ENCODE results near the gene PTPN4. TPM values are rescaled to one million over a fixed set of nuclear protein-coding genes. Genes with fewer than 3 reads are reported as not detected.

PTPN4 gene
- total and polyA plus RNA-seq, 9 donors: 3.4 to 45.7 (median 35.2) TPM

- Histone ChIP-seq H3K27me3 (no peaks in the 10 kb centered on the region), H3K4me3 (no peak overlapping the region), H3K36me3 (no peaks in the 10 kb centered on the region), H3K27ac (no peak overlapping the region), H3K9me3 (no peaks in the 10 kb centered on the region), H3K4me1 (ENCODE audit: insufficient read depth) (peaks cover 3% of the 10 kb centered on the region)
- TF ChIP-seq, protein P1, sequence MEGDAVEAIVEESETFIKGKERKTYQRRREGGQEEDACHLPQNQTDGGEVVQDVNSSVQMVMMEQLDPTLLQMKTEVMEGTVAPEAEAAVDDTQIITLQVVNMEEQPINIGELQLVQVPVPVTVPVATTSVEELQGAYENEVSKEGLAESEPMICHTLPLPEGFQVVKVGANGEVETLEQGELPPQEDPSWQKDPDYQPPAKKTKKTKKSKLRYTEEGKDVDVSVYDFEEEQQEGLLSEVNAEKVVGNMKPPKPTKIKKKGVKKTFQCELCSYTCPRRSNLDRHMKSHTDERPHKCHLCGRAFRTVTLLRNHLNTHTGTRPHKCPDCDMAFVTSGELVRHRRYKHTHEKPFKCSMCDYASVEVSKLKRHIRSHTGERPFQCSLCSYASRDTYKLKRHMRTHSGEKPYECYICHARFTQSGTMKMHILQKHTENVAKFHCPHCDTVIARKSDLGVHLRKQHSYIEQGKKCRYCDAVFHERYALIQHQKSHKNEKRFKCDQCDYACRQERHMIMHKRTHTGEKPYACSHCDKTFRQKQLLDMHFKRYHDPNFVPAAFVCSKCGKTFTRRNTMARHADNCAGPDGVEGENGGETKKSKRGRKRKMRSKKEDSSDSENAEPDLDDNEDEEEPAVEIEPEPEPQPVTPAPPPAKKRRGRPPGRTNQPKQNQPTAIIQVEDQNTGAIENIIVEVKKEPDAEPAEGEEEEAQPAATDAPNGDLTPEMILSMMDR (IDR thresholded peaks at IDR 0.05): no peak
- TF ChIP-seq EP300 (IDR thresholded peaks at IDR 0.05): no peak
- TF ChIP-seq POLR2A (IDR thresholded peaks at IDR 0.05): no peak
- WGBS, 3 donors: 71 to 89% (median 84%) methylated on average over 4 of the region's 4 CpGs
- intact Hi-C loops (cut with DNase I): no loop called here
- no peak for DNase-seq
Measured at GRCh38 chr2:119859528-119859927, 99.8 kb downstream of the PTPN4 start.

GRCh38 chr2:119860924-119861323 lies 101.2 kb downstream of the PTPN4 start:
- WGBS, 3 donors: 61 to 82% (median 72%) methylated on average over 7 of the region's 7 CpGs
- intact Hi-C loops (cut with DNase I): no loop called here
- no peak overlapping the region for H3K4me3 ChIP-seq
- H3K27me3 ChIP-seq: no peaks in the 10 kb centered on the region
- H3K36me3 ChIP-seq: no peaks in the 10 kb centered on the region
- H3K27ac ChIP-seq: no peak overlapping the region
- DNase-seq: no peak
- no peaks in the 10 kb centered on the region for H3K9me3 ChIP-seq
- H3K4me1 ChIP-seq (ENCODE audit: insufficient read depth): peaks cover 3% of the 10 kb centered on the region
- TF ChIP-seq POLR2A (IDR thresholded peaks at IDR 0.05) (no peak), EP300 (IDR thresholded peaks at IDR 0.05) (no peak)
- TF ChIP-seq, protein P1 (IDR thresholded peaks at IDR 0.05): no peak

GRCh38 chr2:119862127-119862889 lies 102.6 kb downstream of the PTPN4 start:
- WGBS, 3 donors: 12 to 23% (median 17%) methylated on average over 3 of the region's 3 CpGs

DNA sequence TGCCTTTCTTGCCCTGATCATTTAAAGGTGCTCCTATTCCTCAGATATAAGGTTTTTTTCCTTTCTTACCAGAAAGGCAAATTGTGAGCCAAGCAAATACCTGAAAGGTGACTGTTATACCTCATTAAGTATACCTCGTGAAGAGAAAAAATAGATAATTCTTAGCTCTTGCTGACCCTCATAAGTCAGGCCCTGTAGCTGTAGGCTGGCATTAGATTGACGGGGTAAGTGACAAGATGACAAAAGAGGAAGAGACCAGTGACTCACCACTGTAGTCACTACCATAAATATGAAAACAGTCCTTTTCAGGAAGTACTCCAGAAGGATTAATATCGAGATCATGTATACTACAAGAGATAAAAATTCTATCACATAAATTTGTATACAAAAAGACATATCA lies 104.6 kb downstream of the PTPN4 start:
- intact Hi-C loops (cut with DNase I): no loop called here
- H3K4me1 ChIP-seq (ENCODE audit: insufficient read depth): no peaks in the 10 kb centered on the region
- H3K27ac ChIP-seq: no peak overlapping the region
- no peak for TF ChIP-seq EP300 (IDR thresholded peaks at IDR 0.05)
- TF ChIP-seq POLR2A (IDR thresholded peaks at IDR 0.05): no peak
- TF ChIP-seq, protein P1 (IDR thresholded peaks at IDR 0.05): no peak
- H3K4me3 ChIP-seq: no peak overlapping the region
- no peaks in the 10 kb centered on the region for H3K27me3 ChIP-seq
- no peaks in the 10 kb centered on the region for H3K36me3 ChIP-seq
- DNase-seq: no peak
- WGBS, 3 donors: 86 to 94% (median 86%) methylated on average over 3 of the region's 3 CpGs
- H3K9me3 ChIP-seq: no peaks in the 10 kb centered on the region

More at GRCh38 chr2:119862127-119862889, 102.6 kb downstream of the PTPN4 start:
- Histone ChIP-seq H3K4me3 (no peak overlapping the region), H3K36me3 (no peaks in the 10 kb centered on the region), H3K4me1 (ENCODE audit: insufficient read depth) (peaks cover 3% of the 10 kb centered on the region), H3K27me3 (no peaks in the 10 kb centered on the region), H3K9me3 (no peaks in the 10 kb centered on the region), H3K27ac (no peak overlapping the region)
- TF ChIP-seq EP300 (IDR thresholded peaks at IDR 0.05) (no peak), POLR2A (IDR thresholded peaks at IDR 0.05) (no peak)
- TF ChIP-seq, protein P1 (IDR thresholded peaks at IDR 0.05): no peak
- no peak for DNase-seq
- intact Hi-C loops (cut with DNase I): no loop called here

Measured in ovary (tissue), 9 donors.